GM21447 (cell line): Measurements from ENCODE around the gene LMO2.
"Not testable (repeated sequence)": the region's sequence is repeated elsewhere in the genome, so short reads cannot be mapped to it uniquely, and the experiment has no call there.

ENCODE experiments used
- ATAC-seq: cut with Tn5 transposase; IDR thresholded peaks from one replicate; pipeline ENCODE4 v1.9.1; 2021; ENCODE audit not compliant: unreplicated experiment

Gene LMO2

GRCh38 chr11:33827206-33827605 lies 64.7 kb downstream of the LMO2 start:
- no peak for ATAC-seq

DNA sequence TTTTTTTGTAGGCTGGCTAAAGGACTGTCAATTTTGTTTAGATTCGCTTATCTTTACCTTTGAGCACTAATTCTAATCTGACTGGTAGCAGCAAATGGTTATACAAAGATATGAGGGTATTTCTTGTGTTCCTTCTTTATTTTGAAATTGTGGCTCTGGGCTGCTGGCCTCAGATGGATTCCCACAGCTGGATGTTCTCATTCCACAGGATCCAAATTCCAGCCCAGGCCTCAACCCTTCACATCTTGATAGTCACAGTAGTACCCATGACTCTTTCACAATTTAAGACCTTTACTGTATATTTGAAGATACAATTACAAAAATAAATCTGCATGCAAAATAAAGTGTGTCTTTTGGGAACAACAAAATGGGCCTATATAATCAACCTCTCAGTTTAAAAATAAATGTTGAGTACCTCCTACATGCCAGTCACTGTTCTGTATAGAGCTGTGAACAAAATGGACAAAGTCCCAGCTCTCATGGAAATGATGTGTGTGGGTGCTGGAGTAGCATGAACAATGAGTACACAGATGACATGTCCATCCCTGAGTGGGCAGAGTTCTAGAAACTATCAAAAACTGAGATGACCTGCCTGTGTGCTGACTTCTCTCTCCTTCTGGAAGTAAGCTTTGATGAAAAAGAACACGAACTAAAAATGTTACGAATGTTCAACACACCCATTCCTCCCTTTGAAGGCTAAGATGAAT lies 65.9 kb downstream of the LMO2 start:
- ATAC-seq, result no peak

DNA sequence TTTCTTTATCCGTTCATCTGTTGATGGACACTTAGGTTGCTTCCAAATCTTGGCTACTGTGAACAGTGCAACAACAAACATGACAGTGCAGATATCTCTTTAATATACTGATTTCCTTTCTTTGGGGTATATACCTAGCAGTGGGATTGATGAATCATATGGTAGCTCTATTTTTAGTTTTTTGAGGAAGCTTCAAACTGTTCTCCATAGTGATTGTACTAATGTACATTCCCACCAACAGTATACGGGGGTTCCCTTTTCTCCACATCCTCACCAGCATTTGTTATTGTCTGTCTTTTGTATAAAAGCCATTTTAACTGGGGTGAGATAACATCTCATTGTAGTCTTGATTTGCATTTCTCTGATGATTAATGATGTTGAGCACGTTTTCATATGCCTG lies 68.9 kb downstream of the LMO2 start:
- ATAC-seq, result not testable (repeated sequence)

GRCh38 chr11:33819278-33820035 lies 72.4 kb downstream of the LMO2 start:
- no peak for ATAC-seq
